GM12865 (cell line): ENCODE data around the gene SLC22A15.
"Not testable (repeated sequence)": the region's sequence is repeated elsewhere in the genome, so short reads cannot be mapped to it uniquely, and the experiment has no call there.

Source experiments
- DNase-seq: peaks from one replicate; pipeline ENCODE4 v3.0.0; 2010; ENCODE audit warnings: low read depth
- H3K4me3 ChIP-seq: 2 replicates; pipeline ENCODE4 v1.5.1; 2011; ENCODE audit warnings: mild to moderate bottlenecking, low read depth, low read length, control low read depth
- CTCF ChIP-seq: IDR thresholded peaks from 2 replicates; pipeline ENCODE4 v1.5.1; 2011; ENCODE audit warnings: low read length, control low read depth, low read depth, inconsistent platforms; ENCODE audit not compliant: insufficient read depth; ENCODE audit errors: missing control alignments

Gene SLC22A15

GRCh38 chr1:115991909-115992308 is 15.6 kb downstream of the SLC22A15 start:
- no peak for DNase-seq
- TF ChIP-seq CTCF: no peak
- H3K4me3 ChIP-seq: no peak overlapping the region

GRCh38 chr1:115997921-115998320 is 21.6 kb downstream of the SLC22A15 start:
- not testable (repeated sequence) for H3K4me3 ChIP-seq, DNase-seq

GRCh38 chr1:116001739-116002487 is 25.6 kb downstream of the SLC22A15 start:
- no peak overlapping the region for H3K4me3 ChIP-seq
- no peak for TF ChIP-seq CTCF
- no peak for DNase-seq

GRCh38 chr1:116002781-116003420 is 26.6 kb downstream of the SLC22A15 start:
- DNase-seq: no peak
- TF ChIP-seq CTCF: no peak
- H3K4me3 ChIP-seq: no peak overlapping the region

GRCh38 chr1:116003823-116004222 is 27.5 kb downstream of the SLC22A15 start:
- DNase-seq: no peak
- no peak overlapping the region for H3K4me3 ChIP-seq

GRCh38 chr1:116006486-116006964 is 30.2 kb downstream of the SLC22A15 start:
- peak overlapping the region; percentile 5 for H3K4me3 ChIP-seq
- peak; percentile 28 for DNase-seq
- no peak for TF ChIP-seq CTCF

More at GRCh38 chr1:116003823-116004222, 27.5 kb downstream of the SLC22A15 start:
- no peak for TF ChIP-seq CTCF

- no peak for TF ChIP-seq CTCF
- H3K4me3 ChIP-seq: no peak overlapping the region
- no peak for DNase-seq
Observed at GRCh38 chr1:116008656-116009390, 32.5 kb downstream of the SLC22A15 start.
